Retina (tissue), 1 donor: ENCODE results near the gene ADRA2B.

ENCODE experiments used
- DNase-seq: peaks from one replicate; pipeline ENCODE4 v3.0.0-alpha.2; 2016

ADRA2B gene

GRCh38 chr2:96136129-96136720 is 19.9 kb upstream of the ADRA2B start:
- DNase-seq: no peak

- DNase-seq: no peak
Measured at GRCh38 chr2:96135621-96136020, 19.2 kb upstream of the ADRA2B start.

- no peak for DNase-seq
Measured at GRCh38 chr2:96135171-96135570, 18.8 kb upstream of the ADRA2B start.

GRCh38 chr2:96134421-96134820 is 18.1 kb upstream of the ADRA2B start:
- no peak for DNase-seq

- no peak for DNase-seq
Measured at GRCh38 chr2:96131813-96132745, 15.7 kb upstream of the ADRA2B start.

GRCh38 chr2:96131152-96131812 is 14.9 kb upstream of the ADRA2B start:
- no peak for DNase-seq

- DNase-seq: no peak
Measured at GRCh38 chr2:96130483-96130882, 14.1 kb upstream of the ADRA2B start.

GRCh38 chr2:96129528-96130120 is 13.3 kb upstream of the ADRA2B start:
- no peak for DNase-seq

GRCh38 chr2:96128456-96128855 is 12.1 kb upstream of the ADRA2B start:
- DNase-seq: no peak

- no peak for DNase-seq
Measured at GRCh38 chr2:96124406-96125265, 8.3 kb upstream of the ADRA2B start.

GRCh38 chr2:96123936-96124335 is 7.6 kb upstream of the ADRA2B start:
- DNase-seq: no peak

GRCh38 chr2:96123290-96123689 is 6.9 kb upstream of the ADRA2B start:
- DNase-seq: no peak

GRCh38 chr2:96122391-96122790 is 6.0 kb upstream of the ADRA2B start:
- DNase-seq: no peak

GRCh38 chr2:96121414-96121813 is 5.0 kb upstream of the ADRA2B start:
- no peak for DNase-seq

GRCh38 chr2:96120991-96121390 is 4.6 kb upstream of the ADRA2B start:
- no peak for DNase-seq

- no peak for DNase-seq
Measured at GRCh38 chr2:96120091-96120720, 3.8 kb upstream of the ADRA2B start.

GRCh38 chr2:96119389-96119751 is 3.0 kb upstream of the ADRA2B start:
- no peak for DNase-seq

GRCh38 chr2:96118698-96119388 is 2.5 kb upstream of the ADRA2B start:
- no peak for DNase-seq

- no peak for DNase-seq
Measured at GRCh38 chr2:96117701-96118588, 1.6 kb upstream of the ADRA2B start.

- peak; percentile 79 for DNase-seq
Measured at GRCh38 chr2:96116879-96117533, 635 bp upstream of the ADRA2B start.
